Activated T-cell treated with anti-CD3 and anti-CD28 coated beads, Interleukin-2, amount 50 U/mL, for 48 hours (primary cell): Measurements from ENCODE around the gene KSR1.
"Not testable (repeated sequence)": the region's sequence is repeated elsewhere in the genome, so short reads cannot be mapped to it uniquely, and the experiment has no call there.

ENCODE experiments used
- DNase-seq, 2 experiments: peaks; one replicate each; pipeline ENCODE4 v3.0.0-alpha.2; 2020

Gene KSR1

GRCh38 chr17:27455914-27456680 is at the start of gene KSR1:
TSS of gene KSR1 (plus strand) at chr17:27456448. CDS start at chr17:27456644, 196 bp downstream.
- peak; percentile 86 to 88 for DNase-seq

- peak in 1 of 2 experiments; percentile 5 for DNase-seq
Measured at GRCh38 chr17:27407916-27408864, 48.1 kb upstream of the KSR1 start.

- DNase-seq = peak in 1 of 2 experiments; percentile 1
Measured at GRCh38 chr17:27408891-27409290, 47.4 kb upstream of the KSR1 start.

GRCh38 chr17:27412158-27412557 is 44.1 kb upstream of the KSR1 start:
- DNase-seq = not testable (repeated sequence)

GRCh38 chr17:27413315-27413714 is 42.9 kb upstream of the KSR1 start:
- no peak for DNase-seq

GRCh38 chr17:27413792-27414191 is 42.5 kb upstream of the KSR1 start:
- DNase-seq = no peak

GRCh38 chr17:27414271-27414670 is 42.0 kb upstream of the KSR1 start:
- no peak for DNase-seq

- DNase-seq = no peak
Measured at GRCh38 chr17:27414694-27415093, 41.6 kb upstream of the KSR1 start.

- no peak for DNase-seq
Measured at GRCh38 chr17:27415120-27415795, 41.0 kb upstream of the KSR1 start.

- no peak for DNase-seq
Measured at GRCh38 chr17:27417596-27418365, 38.5 kb upstream of the KSR1 start.

- no peak for DNase-seq
Measured at GRCh38 chr17:27418366-27418615, 38.0 kb upstream of the KSR1 start.

- no peak for DNase-seq
Measured at GRCh38 chr17:27419156-27419555, 37.1 kb upstream of the KSR1 start.

GRCh38 chr17:27420211-27420950 is 35.9 kb upstream of the KSR1 start:
- DNase-seq = no peak

GRCh38 chr17:27421111-27421510 is 35.1 kb upstream of the KSR1 start:
- DNase-seq = no peak

- DNase-seq = not testable (repeated sequence)
Measured at GRCh38 chr17:27421626-27422025, 34.6 kb upstream of the KSR1 start.

GRCh38 chr17:27422601-27423000 is 33.6 kb upstream of the KSR1 start:
- no peak for DNase-seq

GRCh38 chr17:27423651-27424050 is 32.6 kb upstream of the KSR1 start:
- no peak for DNase-seq

- DNase-seq = no peak
Measured at GRCh38 chr17:27424516-27424915, 31.7 kb upstream of the KSR1 start.

GRCh38 chr17:27424941-27425340 is 31.3 kb upstream of the KSR1 start:
- DNase-seq = no peak

- not testable (repeated sequence) for DNase-seq
Measured at GRCh38 chr17:27425571-27425970, 30.7 kb upstream of the KSR1 start.

GRCh38 chr17:27425991-27426390 is 30.3 kb upstream of the KSR1 start:
- no peak for DNase-seq

GRCh38 chr17:27426471-27426870 is 29.8 kb upstream of the KSR1 start:
- not testable (repeated sequence) for DNase-seq
